Activated CD4-positive, alpha-beta T cell treated with anti-CD3 and anti-CD28 coated beads, Interleukin-2, amount 10 ng/mL, durations not matched to agents 7 days and 5 days (primary cell): Measurements from ENCODE around the gene SOCS6. TPM values are rescaled to one million over a fixed set of nuclear protein-coding genes. Genes with fewer than 3 reads are reported as not detected.

Experiments
- CTCF ChIA-PET: fragments of 350-600 bp; sonication (Branson Sonifier 250); formaldehyde crosslinking; loops from one replicate; lab custom pipeline; 2021; ENCODE audit warnings: antibody characterized with exemption; lab: Charles Lee
- POLR2A ChIA-PET: fragments of 350-600 bp; sonication (Branson Sonifier 250); formaldehyde crosslinking; loops from one replicate; lab custom pipeline; 2021; ENCODE audit warnings: antibody characterized with exemption; lab: Charles Lee
- DNase-seq: peaks from one replicate; pipeline ENCODE4 v3.0.0-alpha.2; 2020
- H3K27ac Mint-ChIP-seq: one replicate; pipeline ENCODE4 v1.8.0; 2021; ENCODE audit warnings: mild to moderate bottlenecking, moderate library complexity, mixed read lengths
- H3K27me3 Mint-ChIP-seq: one replicate; pipeline ENCODE4 v1.8.0; 2021; ENCODE audit warnings: mixed read lengths
- H3K36me3 Mint-ChIP-seq: one replicate; pipeline ENCODE4 v1.8.0; 2021; ENCODE audit warnings: low read depth, mixed read lengths
- H3K4me1 Mint-ChIP-seq: one replicate; pipeline ENCODE4 v1.8.0; 2021; ENCODE audit warnings: mixed read lengths
- H3K4me3 Mint-ChIP-seq: one replicate; pipeline ENCODE4 v1.8.0; 2021; ENCODE audit warnings: mild to moderate bottlenecking, moderate library complexity, mixed read lengths
- H3K9me3 Mint-ChIP-seq: one replicate; pipeline ENCODE4 v1.8.0; 2021; ENCODE audit warnings: mixed read lengths
- total RNA-seq, 2 experiments: library from RNA; stranded (reverse); gene quantifications; one replicate each; pipeline ENCODE4 v1.2.3, GENCODE V29; 2021

SOCS6 gene
- total RNA-seq, 2 experiments from 2014 or later = 3.4 to 3.8 TPM

GRCh38 chr18:70273021-70273420 is 15.8 kb upstream of the SOCS6 start:
- Mint-ChIP-seq H3K36me3 (no peaks in the 10 kb centered on the region), H3K27ac (no peak overlapping the region)

GRCh38 chr18:70276416-70277191 is 12.2 kb upstream of the SOCS6 start:
- ChIA-PET CTCF (no interaction called here), POLR2A (no interaction called here)
- H3K4me3 Mint-ChIP-seq = no peak overlapping the region
- H3K4me1 Mint-ChIP-seq = no peaks in the 10 kb centered on the region
- H3K36me3 Mint-ChIP-seq = no peaks in the 10 kb centered on the region
- DNase-seq = no peak
- H3K9me3 Mint-ChIP-seq = peaks cover 24% of the 10 kb centered on the region
- H3K27me3 Mint-ChIP-seq = peaks cover 8% of the 10 kb centered on the region
- no peak overlapping the region for H3K27ac Mint-ChIP-seq

More at GRCh38 chr18:70273021-70273420, 15.8 kb upstream of the SOCS6 start:
- ChIA-PET CTCF (no interaction called here), POLR2A (no interaction called here)
- no peaks in the 10 kb centered on the region for H3K4me1 Mint-ChIP-seq
- H3K4me3 Mint-ChIP-seq = no peak overlapping the region
- DNase-seq = no peak
- peaks cover 12% of the 10 kb centered on the region for H3K27me3 Mint-ChIP-seq
- peaks cover 31% of the 10 kb centered on the region for H3K9me3 Mint-ChIP-seq

GRCh38 chr18:70279470-70279869 is 9.4 kb upstream of the SOCS6 start:
- no peak overlapping the region for H3K4me3 Mint-ChIP-seq
- H3K27ac Mint-ChIP-seq = no peak overlapping the region
- H3K36me3 Mint-ChIP-seq = no peaks in the 10 kb centered on the region
- H3K4me1 Mint-ChIP-seq = no peaks in the 10 kb centered on the region
- H3K9me3 Mint-ChIP-seq = peaks cover 10% of the 10 kb centered on the region
- H3K27me3 Mint-ChIP-seq = peaks cover 10% of the 10 kb centered on the region
- ChIA-PET POLR2A (no interaction called here), CTCF (interaction anchor here (1.1 kb wide), 1 partner anchor 26 kb away, joined by 3 read pairs; no protein-coding TSS in a partner anchor)
- DNase-seq = no peak

GRCh38 chr18:70280007-70280925 is 8.6 kb upstream of the SOCS6 start:
- Mint-ChIP-seq H3K4me1 (no peaks in the 10 kb centered on the region), H3K4me3 (no peak overlapping the region), H3K27ac (no peak overlapping the region), H3K36me3 (no peaks in the 10 kb centered on the region), H3K27me3 (peaks cover 9% of the 10 kb centered on the region), H3K9me3 (peaks cover 10% of the 10 kb centered on the region)
- no peak for DNase-seq
- POLR2A ChIA-PET = no interaction called here
- CTCF ChIA-PET = interaction anchor here (1.1 kb wide), 1 partner anchor 27 kb away, joined by 3 read pairs; no protein-coding TSS in a partner anchor

GRCh38 chr18:70284976-70285620 is 3.7 kb upstream of the SOCS6 start:
- DNase-seq = no peak
- POLR2A ChIA-PET = no interaction called here
- H3K4me3 Mint-ChIP-seq = no peak overlapping the region
- H3K36me3 Mint-ChIP-seq = no peaks in the 10 kb centered on the region
- no peak overlapping the region for H3K27ac Mint-ChIP-seq
- H3K4me1 Mint-ChIP-seq = peaks cover 7% of the 10 kb centered on the region
- peaks cover 24% of the 10 kb centered on the region for H3K27me3 Mint-ChIP-seq
- CTCF ChIA-PET = no interaction called here
- H3K9me3 Mint-ChIP-seq = peaks cover 6% of the 10 kb centered on the region

GRCh38 chr18:70287731-70288130 is 1.1 kb upstream of the SOCS6 start:
- H3K27ac Mint-ChIP-seq = no peak overlapping the region
- no peak for DNase-seq
- H3K4me1 Mint-ChIP-seq = peaks cover 24% of the 10 kb centered on the region
- H3K27me3 Mint-ChIP-seq = peaks cover 32% of the 10 kb centered on the region
- ChIA-PET POLR2A (no interaction called here), CTCF (no interaction called here)
- H3K4me3 Mint-ChIP-seq = peak overlapping the region; percentile 46
- H3K36me3 Mint-ChIP-seq = peaks cover 2% of the 10 kb centered on the region
- H3K9me3 Mint-ChIP-seq = no peaks in the 10 kb centered on the region

GRCh38 chr18:70288171-70288850 is 534 bp upstream of the SOCS6 start:
- no peak for DNase-seq

GRCh38 chr18:70289351-70290312 is 787 bp downstream of the SOCS6 start:
- peaks cover 30% of the 10 kb centered on the region for H3K27me3 Mint-ChIP-seq
- ChIA-PET POLR2A (no interaction called here), CTCF (no interaction called here)
- peak overlapping the region; percentile 84 for H3K27ac Mint-ChIP-seq
- peaks cover 3% of the 10 kb centered on the region for H3K36me3 Mint-ChIP-seq
- H3K9me3 Mint-ChIP-seq = no peaks in the 10 kb centered on the region
- H3K4me3 Mint-ChIP-seq = peak overlapping the region; percentile 80
- H3K4me1 Mint-ChIP-seq = peaks cover 27% of the 10 kb centered on the region
- peak; percentile 8 for DNase-seq

More at GRCh38 chr18:70288171-70288850, 534 bp upstream of the SOCS6 start:
- POLR2A ChIA-PET = no interaction called here
- H3K27me3 Mint-ChIP-seq = peaks cover 35% of the 10 kb centered on the region
- peaks cover 27% of the 10 kb centered on the region for H3K4me1 Mint-ChIP-seq
- H3K4me3 Mint-ChIP-seq = peak overlapping the region; percentile 46
- CTCF ChIA-PET = no interaction called here
- H3K27ac Mint-ChIP-seq = no peak overlapping the region
- no peaks in the 10 kb centered on the region for H3K9me3 Mint-ChIP-seq
- H3K36me3 Mint-ChIP-seq = peaks cover 3% of the 10 kb centered on the region

GRCh38 chr18:70290482-70291294 is 1.8 kb downstream of the SOCS6 start:
- ChIA-PET CTCF (no interaction called here), POLR2A (no interaction called here)
- DNase-seq = no peak
- Mint-ChIP-seq H3K9me3 (no peaks in the 10 kb centered on the region), H3K36me3 (peaks cover 3% of the 10 kb centered on the region), H3K27ac (no peak overlapping the region), H3K4me1 (peaks cover 27% of the 10 kb centered on the region), H3K4me3 (peak overlapping the region; percentile 80), H3K27me3 (peaks cover 28% of the 10 kb centered on the region)

- Mint-ChIP-seq H3K27me3 (peaks cover 28% of the 10 kb centered on the region), H3K36me3 (peaks cover 3% of the 10 kb centered on the region), H3K4me1 (peaks cover 27% of the 10 kb centered on the region), H3K9me3 (no peaks in the 10 kb centered on the region), H3K27ac (no peak overlapping the region), H3K4me3 (peak overlapping the region; percentile 2)
- no peak for DNase-seq
- POLR2A ChIA-PET = no interaction called here
- CTCF ChIA-PET = no interaction called here
These were observed 2.4 kb downstream of the SOCS6 start for GRCh38 chr18:70291295-70291574.

- peaks cover 27% of the 10 kb centered on the region for H3K4me1 Mint-ChIP-seq
- POLR2A ChIA-PET = no interaction called here
- CTCF ChIA-PET = no interaction called here
- H3K36me3 Mint-ChIP-seq = peaks cover 3% of the 10 kb centered on the region
- H3K27ac Mint-ChIP-seq = no peak overlapping the region
- peaks cover 23% of the 10 kb centered on the region for H3K27me3 Mint-ChIP-seq
- no peaks in the 10 kb centered on the region for H3K9me3 Mint-ChIP-seq
- H3K4me3 Mint-ChIP-seq = no peak overlapping the region
- DNase-seq = no peak
These were observed 3.8 kb downstream of the SOCS6 start for GRCh38 chr18:70292628-70293027.
